IPS-18a (cell line): ENCODE results near the gene PAK2.
"Not testable (repeated sequence)": the region's sequence is repeated elsewhere in the genome, so short reads cannot be mapped to it uniquely, and the experiment has no call there.

Experiments used
- H3K27ac ChIP-seq: one replicate; pipeline ENCODE4 v1.5.1; 2013; ENCODE audit warnings: low read length
- H3K27me3 ChIP-seq: one replicate; pipeline ENCODE4 v1.6.1; 2013; ENCODE audit warnings: mild to moderate bottlenecking, low read length; ENCODE audit not compliant: control insufficient read depth, insufficient read depth
- H3K36me3 ChIP-seq: one replicate; pipeline ENCODE4 v1.6.1; 2013; ENCODE audit warnings: low read depth, low read length; ENCODE audit not compliant: control insufficient read depth
- H3K4me1 ChIP-seq: one replicate; pipeline ENCODE4 v1.6.1; 2013; ENCODE audit warnings: low read depth, low read length; ENCODE audit not compliant: control insufficient read depth
- H3K4me3 ChIP-seq: one replicate; pipeline ENCODE4 v1.5.1; 2013; ENCODE audit warnings: low read length
- H3K9ac ChIP-seq: one replicate; pipeline ENCODE4 v1.6.1; 2013; ENCODE audit warnings: mild to moderate bottlenecking, low read length, moderate library complexity
- H3K9me3 ChIP-seq: one replicate; pipeline ENCODE4 v1.6.1; 2013; ENCODE audit warnings: low read depth, low read length; ENCODE audit not compliant: control insufficient read depth

The PAK2 gene

DNA sequence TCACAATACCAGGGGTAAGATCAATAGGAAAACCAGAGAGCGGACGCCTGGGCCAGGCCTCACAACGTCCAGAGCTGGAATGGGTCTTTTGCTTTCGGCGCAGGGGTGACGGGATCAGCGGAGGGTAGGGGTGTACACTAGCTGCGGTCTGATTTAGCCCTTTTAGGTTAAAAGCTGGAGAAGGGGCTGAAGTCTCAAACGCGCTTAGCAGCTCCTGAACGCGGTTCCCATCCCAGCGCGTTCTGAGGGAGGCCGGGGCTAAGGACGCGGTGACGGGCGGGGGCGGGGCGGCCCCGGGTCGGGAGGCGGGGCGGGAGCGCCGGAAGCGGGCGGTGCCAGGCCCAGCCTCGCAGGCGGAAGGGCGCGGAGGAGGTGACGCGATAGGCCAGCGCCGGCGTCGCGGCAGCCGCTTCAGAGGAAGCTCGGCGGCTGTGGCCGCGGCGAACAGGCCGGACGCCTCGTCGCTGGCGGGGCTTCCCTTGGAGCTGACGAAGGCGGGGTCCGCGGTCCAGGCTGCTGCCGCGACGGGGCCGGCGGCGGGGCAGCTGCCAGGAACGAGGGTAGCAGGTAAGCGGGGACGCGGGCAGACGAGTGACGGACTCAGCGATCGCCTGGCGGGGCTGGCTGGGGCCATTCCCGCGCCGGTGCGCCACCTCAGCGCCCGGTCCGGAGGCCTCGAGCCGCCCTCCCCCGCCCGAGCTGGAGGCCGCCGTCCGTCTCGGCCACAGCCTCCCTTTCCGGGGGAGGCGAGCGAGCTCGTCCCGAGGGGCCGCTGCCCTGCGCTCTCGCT, 128.0 kb downstream of the PAK2 start, which contains the start of gene SENP5:
Gene SENP5, plus strand, starts transcription at position 414 of the 790 bp plus-strand sequence. CDS start 17,262 bp downstream, outside the sequence.
- no peaks in the 10 kb centered on the region for H3K9me3 ChIP-seq
- peak within 1 kb of the TSS; percentile 16 for H3K27ac ChIP-seq
- no peaks in the 10 kb centered on the region for H3K36me3 ChIP-seq
- H3K4me3 ChIP-seq, result peak within 1 kb of the TSS; percentile 73
- no peaks in the 10 kb centered on the region for H3K27me3 ChIP-seq
- H3K4me1 ChIP-seq, result no peaks in the 10 kb centered on the region
- H3K9ac ChIP-seq, result peak within 1 kb of the TSS; percentile 61

GRCh38 chr3:196868297-196868661, 128.6 kb downstream of the PAK2 start:
- H3K27ac ChIP-seq, result no peak overlapping the region
- no peaks in the 10 kb centered on the region for H3K9me3 ChIP-seq
- peak overlapping the region; percentile 73 for H3K4me3 ChIP-seq
- peak overlapping the region; percentile 61 for H3K9ac ChIP-seq
- H3K4me1 ChIP-seq, result no peaks in the 10 kb centered on the region
- no peaks in the 10 kb centered on the region for H3K36me3 ChIP-seq
- H3K27me3 ChIP-seq, result no peaks in the 10 kb centered on the region

DNA sequence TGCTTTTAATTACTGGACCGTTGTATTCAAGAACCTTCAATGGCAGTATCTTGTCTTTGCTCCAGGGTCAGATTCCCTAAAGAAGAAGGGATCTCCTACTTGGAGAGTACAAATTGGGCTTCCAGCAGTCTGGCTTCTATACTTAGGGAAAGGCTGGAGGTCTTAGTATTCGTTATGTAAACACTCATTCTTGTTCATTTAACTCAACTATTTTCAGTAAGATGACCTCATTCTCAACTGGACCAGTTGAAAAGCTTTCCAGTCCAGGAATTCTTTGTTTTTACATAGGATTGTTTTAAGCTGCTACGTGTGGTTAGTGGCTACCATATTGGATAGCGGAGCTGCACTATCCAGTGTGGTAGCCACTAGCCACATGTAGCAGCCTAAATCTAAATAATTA, 132.7 kb downstream of the PAK2 start:
- Histone ChIP-seq H3K4me1 (no peaks in the 10 kb centered on the region), H3K27ac (no peak overlapping the region), H3K4me3 (no peak overlapping the region), H3K27me3 (no peaks in the 10 kb centered on the region), H3K36me3 (no peaks in the 10 kb centered on the region), H3K9me3 (no peaks in the 10 kb centered on the region), H3K9ac (no peak overlapping the region)

DNA sequence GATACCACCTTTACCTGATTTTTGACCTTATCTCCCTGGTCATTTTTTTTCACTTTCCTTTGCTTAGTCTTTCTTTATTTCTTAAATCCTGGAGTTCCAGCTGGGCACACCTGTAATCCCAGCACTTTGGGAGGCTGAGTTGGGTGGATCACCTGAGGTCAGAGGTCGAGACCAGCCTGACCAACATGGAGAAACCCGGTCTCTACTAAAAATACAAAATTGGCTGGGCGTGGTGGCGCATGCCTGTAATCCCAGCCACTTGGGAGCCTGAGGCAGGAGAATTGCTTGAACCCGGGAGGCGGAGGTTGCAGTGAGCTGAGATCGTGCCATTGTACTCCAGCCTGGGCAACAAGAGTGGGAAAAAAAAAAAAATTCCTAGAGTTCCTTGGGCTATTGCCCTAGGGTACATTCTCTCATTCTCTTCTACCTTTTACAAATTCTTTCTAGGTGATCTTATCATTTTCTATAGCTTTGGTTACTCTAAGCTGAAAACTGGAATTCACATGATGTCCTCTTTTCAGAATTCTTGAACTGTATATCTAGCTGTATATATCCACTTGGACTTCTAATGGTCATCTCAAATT, 134.9 kb downstream of the PAK2 start:
- not testable (repeated sequence) for H3K9ac ChIP-seq, H3K36me3 ChIP-seq, H3K4me3 ChIP-seq, H3K4me1 ChIP-seq, H3K9me3 ChIP-seq, H3K27ac ChIP-seq, H3K27me3 ChIP-seq

GRCh38 chr3:196875258-196875657, 135.6 kb downstream of the PAK2 start:
- Histone ChIP-seq H3K4me1 (no peaks in the 10 kb centered on the region), H3K36me3 (peaks cover 3% of the 10 kb centered on the region), H3K9me3 (no peaks in the 10 kb centered on the region), H3K4me3 (no peak overlapping the region), H3K9ac (no peak overlapping the region), H3K27ac (no peak overlapping the region), H3K27me3 (no peaks in the 10 kb centered on the region)
